Measurements from ENCODE around the gene CBR3.

Gene CBR3

DNA sequence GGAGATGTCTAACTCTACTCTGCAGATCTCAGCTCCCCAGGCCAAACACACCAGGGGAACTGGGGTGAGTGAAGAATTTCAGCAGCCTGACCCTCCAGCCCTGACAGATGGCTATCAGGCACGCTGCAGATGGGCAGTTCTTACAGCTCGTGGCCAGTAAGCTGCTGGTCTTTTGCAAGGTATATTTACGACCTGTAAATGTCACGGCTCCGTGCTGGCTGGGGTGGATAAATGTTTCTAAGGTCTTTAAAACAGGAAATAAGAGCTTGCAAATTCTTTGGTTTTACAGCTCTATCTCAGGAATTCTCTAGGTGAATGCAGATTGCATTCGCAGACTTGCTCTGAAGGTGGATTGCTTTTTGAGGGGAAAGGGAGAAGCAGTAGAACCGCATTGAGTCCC lies 31.8 kb downstream of the CBR3 start:
- Histone ChIP-seq H3K27me3 (ENCODE audit: control insufficient read depth, insufficient read depth, low read length, poor library complexity, severe bottlenecking) (no peaks in the 10 kb centered on the region), H3K4me1 (ENCODE audit: control insufficient read depth, insufficient read depth, low read length) (peaks cover 5% of the 10 kb centered on the region), H3K9me3 (ENCODE audit: control insufficient read depth, low read length) (no peaks in the 10 kb centered on the region), H3K4me3 (ENCODE audit: insufficient read depth, low read depth, low read length) (no peak overlapping the region), H3K36me3 (ENCODE audit: control insufficient read depth, insufficient read depth, low read length) (no peaks in the 10 kb centered on the region), H3K27ac (ENCODE audit: insufficient read depth, low read depth, low read length, poor library complexity, severe bottlenecking) (no peak overlapping the region)
- 89 to 93% methylated on average over 7 of the region's 7 CpGs for WGBS, 2 experiments

DNA sequence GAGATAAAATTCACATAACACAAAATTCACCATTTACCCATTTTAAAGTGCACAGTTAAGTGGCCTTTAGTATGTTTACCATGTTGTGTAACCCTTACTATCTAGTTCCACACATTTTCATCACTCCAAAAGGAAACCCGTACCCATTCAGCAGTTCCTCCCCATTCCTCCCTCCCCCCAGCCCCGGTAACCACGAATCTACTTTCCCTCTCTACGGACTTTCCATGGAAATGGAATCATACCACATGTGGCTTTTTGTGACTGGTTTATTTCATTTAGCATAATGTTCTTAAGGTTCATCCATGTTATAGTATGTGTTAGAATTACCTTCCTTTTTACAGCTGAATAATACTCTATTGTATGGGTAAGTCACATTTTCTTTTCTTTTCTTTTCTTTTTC lies 32.7 kb downstream of the CBR3 start:
- Histone ChIP-seq H3K4me3 (ENCODE audit: insufficient read depth, low read depth, low read length) (no peak overlapping the region), H3K9me3 (ENCODE audit: control insufficient read depth, low read length) (no peaks in the 10 kb centered on the region), H3K36me3 (ENCODE audit: control insufficient read depth, insufficient read depth, low read length) (no peaks in the 10 kb centered on the region), H3K27me3 (ENCODE audit: control insufficient read depth, insufficient read depth, low read length, poor library complexity, severe bottlenecking) (no peaks in the 10 kb centered on the region), H3K4me1 (ENCODE audit: control insufficient read depth, insufficient read depth, low read length) (peaks cover 5% of the 10 kb centered on the region), H3K27ac (ENCODE audit: insufficient read depth, low read depth, low read length, poor library complexity, severe bottlenecking) (no peak overlapping the region)
- WGBS, 2 experiments, result 87 to 100% methylated on average over 3 to 4 of the region's 4 CpGs

DNA sequence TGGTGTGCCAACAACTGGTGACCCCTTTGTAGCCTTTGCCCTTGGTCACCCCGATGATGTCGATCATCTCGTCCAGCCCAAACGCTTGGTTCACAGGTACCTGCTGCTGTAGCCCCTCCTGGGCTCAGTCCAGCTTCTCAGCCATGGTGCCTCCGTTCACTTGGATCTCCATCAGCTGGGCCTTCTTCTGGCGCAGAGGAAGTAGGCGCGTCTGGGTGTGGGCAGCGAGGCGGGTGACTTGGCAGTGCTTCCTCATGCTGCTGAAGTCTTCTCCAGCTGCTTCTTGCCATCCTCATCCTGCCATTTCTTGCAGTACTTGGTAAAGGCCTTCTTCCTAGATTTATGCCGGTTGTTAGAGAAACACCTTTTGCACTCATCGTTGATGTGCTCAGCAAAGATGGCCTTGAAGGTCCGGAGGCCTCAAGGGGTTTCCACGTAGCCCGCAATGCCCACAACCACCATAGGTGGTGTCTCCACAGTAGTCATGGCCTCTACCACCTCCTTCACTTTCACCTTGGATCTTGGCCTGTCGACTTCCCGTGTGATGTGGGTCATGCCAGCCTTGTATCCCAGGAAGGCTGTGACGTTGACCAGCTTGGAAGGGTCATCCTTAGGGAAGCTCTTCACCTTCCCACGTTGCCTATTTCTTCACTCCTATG lies 34.7 kb downstream of the CBR3 start:
- H3K27ac ChIP-seq (ENCODE audit: insufficient read depth, low read depth, low read length, poor library complexity, severe bottlenecking), result no peak overlapping the region
- WGBS, 2 experiments, result 93% methylated on average over 19 of the region's 19 CpGs
- H3K9me3 ChIP-seq (ENCODE audit: control insufficient read depth, low read length), result no peaks in the 10 kb centered on the region
- H3K4me3 ChIP-seq (ENCODE audit: insufficient read depth, low read depth, low read length), result no peak overlapping the region
- H3K36me3 ChIP-seq (ENCODE audit: control insufficient read depth, insufficient read depth, low read length), result no peaks in the 10 kb centered on the region
- H3K27me3 ChIP-seq (ENCODE audit: control insufficient read depth, insufficient read depth, low read length, poor library complexity, severe bottlenecking), result no peaks in the 10 kb centered on the region
- H3K4me1 ChIP-seq (ENCODE audit: control insufficient read depth, insufficient read depth, low read length), result no peaks in the 10 kb centered on the region

DNA sequence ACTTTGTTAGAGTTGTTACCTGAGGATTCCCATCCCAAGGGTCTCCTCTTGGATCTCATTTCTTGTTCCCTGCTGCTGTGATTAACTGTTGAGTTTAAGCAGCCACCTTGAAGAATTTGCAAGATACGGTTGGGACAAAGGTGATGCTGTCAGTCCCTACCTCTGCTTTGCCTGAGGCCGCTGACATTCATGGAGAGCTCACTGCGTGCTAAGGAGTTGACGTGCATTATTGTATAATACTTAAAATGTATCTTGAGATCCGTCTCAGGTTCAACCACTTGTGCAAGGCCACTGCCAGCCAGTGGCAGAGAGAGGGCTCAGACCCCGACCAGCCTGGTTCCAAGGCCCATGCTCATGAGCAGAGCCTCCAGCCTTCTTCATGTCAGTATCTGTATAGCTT lies 35.9 kb downstream of the CBR3 start:
- no peak overlapping the region for H3K27ac ChIP-seq (ENCODE audit: insufficient read depth, low read depth, low read length, poor library complexity, severe bottlenecking)
- H3K36me3 ChIP-seq (ENCODE audit: control insufficient read depth, insufficient read depth, low read length), result no peaks in the 10 kb centered on the region
- H3K4me3 ChIP-seq (ENCODE audit: insufficient read depth, low read depth, low read length), result no peak overlapping the region
- no peaks in the 10 kb centered on the region for H3K4me1 ChIP-seq (ENCODE audit: control insufficient read depth, insufficient read depth, low read length)
- WGBS, 2 experiments, result 93 to 95% methylated on average over 6 of the region's 6 CpGs
- no peaks in the 10 kb centered on the region for H3K9me3 ChIP-seq (ENCODE audit: control insufficient read depth, low read length)
- H3K27me3 ChIP-seq (ENCODE audit: control insufficient read depth, insufficient read depth, low read length, poor library complexity, severe bottlenecking), result no peaks in the 10 kb centered on the region

DNA sequence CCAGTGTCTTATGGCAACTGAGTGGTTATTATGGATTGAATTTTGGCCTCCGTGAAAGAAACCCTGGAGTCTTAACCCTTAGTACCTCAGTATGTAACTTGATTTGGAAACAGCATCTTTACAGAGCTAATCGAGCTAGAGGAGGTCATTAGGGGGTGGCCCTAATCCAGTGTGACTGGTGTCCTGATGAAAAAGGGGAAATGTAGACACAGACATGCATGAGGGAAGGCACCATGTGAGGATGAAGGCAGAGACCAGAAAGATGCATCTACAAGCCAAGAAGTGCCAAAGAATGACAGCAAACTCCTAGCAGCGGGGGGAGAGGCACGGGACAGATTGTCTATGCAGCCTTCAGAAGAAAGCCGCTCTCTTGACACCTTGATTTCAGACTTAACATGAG lies 36.5 kb downstream of the CBR3 start:
- Histone ChIP-seq H3K27ac (ENCODE audit: insufficient read depth, low read depth, low read length, poor library complexity, severe bottlenecking) (no peak overlapping the region), H3K4me1 (ENCODE audit: control insufficient read depth, insufficient read depth, low read length) (no peaks in the 10 kb centered on the region), H3K4me3 (ENCODE audit: insufficient read depth, low read depth, low read length) (no peak overlapping the region), H3K27me3 (ENCODE audit: control insufficient read depth, insufficient read depth, low read length, poor library complexity, severe bottlenecking) (no peaks in the 10 kb centered on the region), H3K36me3 (ENCODE audit: control insufficient read depth, insufficient read depth, low read length) (no peaks in the 10 kb centered on the region), H3K9me3 (ENCODE audit: control insufficient read depth, low read length) (no peaks in the 10 kb centered on the region)
- 94 to 95% methylated on average over 5 of the region's 5 CpGs for WGBS, 2 experiments

DNA sequence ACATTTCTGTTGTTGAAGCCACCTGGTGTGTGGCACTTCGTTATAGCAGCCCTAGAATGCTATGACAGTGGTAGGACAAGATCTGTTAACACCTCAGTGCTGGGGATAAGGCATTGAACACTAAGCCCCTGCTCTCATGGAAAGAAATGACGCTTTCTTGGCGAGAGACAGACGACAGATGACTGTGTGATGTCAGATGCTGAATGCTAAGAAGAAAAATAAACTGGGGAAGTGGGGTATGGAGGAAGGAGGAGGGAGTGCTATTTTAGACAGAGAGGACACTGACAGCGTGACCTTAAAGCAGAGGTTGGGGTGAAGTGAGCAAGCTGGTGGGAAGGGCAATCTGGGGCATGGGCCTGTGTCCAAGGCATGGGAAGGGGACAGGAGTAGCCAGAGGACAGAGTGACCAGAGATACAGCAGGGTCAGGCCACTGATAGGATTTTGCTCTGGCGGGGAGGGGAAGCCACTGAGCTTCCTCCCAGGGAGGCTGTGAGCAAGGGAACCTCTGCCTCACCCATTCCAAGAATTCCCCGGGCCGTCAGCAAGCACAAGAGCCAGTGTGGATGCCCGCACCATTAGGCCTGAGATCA lies 37.0 kb downstream of the CBR3 start:
- H3K9me3 ChIP-seq (ENCODE audit: control insufficient read depth, low read length), result no peaks in the 10 kb centered on the region
- no peaks in the 10 kb centered on the region for H3K4me1 ChIP-seq (ENCODE audit: control insufficient read depth, insufficient read depth, low read length)
- H3K4me3 ChIP-seq (ENCODE audit: insufficient read depth, low read depth, low read length), result no peak overlapping the region
- H3K27me3 ChIP-seq (ENCODE audit: control insufficient read depth, insufficient read depth, low read length, poor library complexity, severe bottlenecking), result no peaks in the 10 kb centered on the region
- no peaks in the 10 kb centered on the region for H3K36me3 ChIP-seq (ENCODE audit: control insufficient read depth, insufficient read depth, low read length)
- no peak overlapping the region for H3K27ac ChIP-seq (ENCODE audit: insufficient read depth, low read depth, low read length, poor library complexity, severe bottlenecking)
- 92 to 93% methylated on average over 9 of the region's 9 CpGs for WGBS, 2 experiments

DNA sequence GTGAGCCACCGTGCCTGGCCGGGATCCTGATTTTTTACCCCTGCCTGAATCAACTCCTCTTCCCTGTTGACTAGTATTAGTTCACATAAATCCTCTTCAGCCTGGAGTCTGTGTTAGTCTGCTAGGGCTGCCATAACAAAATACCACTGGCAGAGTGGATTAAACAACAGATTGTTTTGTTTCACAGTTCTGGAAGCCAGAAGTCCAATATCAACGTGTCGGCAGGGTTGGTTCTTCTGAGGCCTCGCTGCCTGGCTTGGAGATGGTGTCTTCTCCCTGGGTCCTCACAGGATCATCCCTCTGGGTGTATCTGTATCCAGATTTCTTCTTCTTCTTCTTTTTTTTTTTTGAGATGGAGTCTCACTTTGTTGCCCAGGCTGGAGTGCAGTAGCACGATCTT lies 39.9 kb downstream of the CBR3 start:
- no peaks in the 10 kb centered on the region for H3K27me3 ChIP-seq (ENCODE audit: control insufficient read depth, insufficient read depth, low read length, poor library complexity, severe bottlenecking)
- no peaks in the 10 kb centered on the region for H3K9me3 ChIP-seq (ENCODE audit: control insufficient read depth, low read length)
- 96 to 97% methylated on average over 6 of the region's 6 CpGs for WGBS, 2 experiments

DNA sequence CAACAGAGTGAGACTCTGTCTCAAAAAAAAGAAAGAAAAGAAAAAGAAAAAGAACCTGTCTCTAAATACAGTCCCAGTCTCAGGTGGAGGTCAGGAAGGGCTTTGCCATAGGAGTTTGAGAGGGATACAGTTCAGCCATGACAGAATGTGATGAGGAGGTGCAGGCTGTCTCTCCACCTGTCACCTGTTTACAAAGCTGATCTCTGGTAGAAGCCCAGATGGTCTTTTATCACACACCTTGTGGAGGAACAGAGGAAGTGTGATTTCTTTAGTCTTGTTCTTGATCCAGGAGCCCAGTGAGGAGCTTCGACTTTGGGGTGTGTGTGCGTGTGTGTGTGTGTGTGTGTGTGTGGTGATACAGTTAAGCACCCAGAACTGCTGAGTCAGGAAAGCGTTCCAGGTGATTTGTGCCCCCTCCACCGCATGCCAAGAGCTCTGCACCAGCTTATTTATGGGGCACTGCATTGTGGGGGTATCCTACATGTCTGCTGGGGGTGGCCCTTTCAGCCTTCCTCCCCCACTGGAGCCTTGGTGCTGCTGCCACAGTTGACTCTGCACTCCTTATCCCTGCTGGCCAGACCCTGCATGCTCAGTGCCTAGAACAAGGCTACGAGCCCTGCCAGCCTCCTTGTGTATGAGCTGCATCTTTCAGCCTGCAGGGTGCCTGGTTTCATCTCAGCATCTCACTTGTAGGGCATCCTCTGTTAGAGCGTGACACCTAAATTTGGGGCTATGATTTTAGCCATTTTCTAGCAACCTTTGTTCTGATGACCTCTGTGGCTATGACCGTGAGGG lies 41.1 kb downstream of the CBR3 start:
- Histone ChIP-seq H3K4me1 (ENCODE audit: control insufficient read depth, insufficient read depth, low read length) (no peaks in the 10 kb centered on the region), H3K36me3 (ENCODE audit: control insufficient read depth, insufficient read depth, low read length) (no peaks in the 10 kb centered on the region), H3K27ac (ENCODE audit: insufficient read depth, low read depth, low read length, poor library complexity, severe bottlenecking) (no peak overlapping the region), H3K4me3 (ENCODE audit: insufficient read depth, low read depth, low read length) (no peak overlapping the region), H3K9me3 (ENCODE audit: control insufficient read depth, low read length) (no peaks in the 10 kb centered on the region), H3K27me3 (ENCODE audit: control insufficient read depth, insufficient read depth, low read length, poor library complexity, severe bottlenecking) (no peaks in the 10 kb centered on the region)
- WGBS, 2 experiments, result 91 to 92% methylated on average over 7 of the region's 7 CpGs

More for the DNA sequence above, 39.9 kb downstream of the CBR3 start:
- no peak overlapping the region for H3K4me3 ChIP-seq (ENCODE audit: insufficient read depth, low read depth, low read length)
- H3K36me3 ChIP-seq (ENCODE audit: control insufficient read depth, insufficient read depth, low read length), result no peaks in the 10 kb centered on the region
- no peak overlapping the region for H3K27ac ChIP-seq (ENCODE audit: insufficient read depth, low read depth, low read length, poor library complexity, severe bottlenecking)
- H3K4me1 ChIP-seq (ENCODE audit: control insufficient read depth, insufficient read depth, low read length), result no peaks in the 10 kb centered on the region

DNA sequence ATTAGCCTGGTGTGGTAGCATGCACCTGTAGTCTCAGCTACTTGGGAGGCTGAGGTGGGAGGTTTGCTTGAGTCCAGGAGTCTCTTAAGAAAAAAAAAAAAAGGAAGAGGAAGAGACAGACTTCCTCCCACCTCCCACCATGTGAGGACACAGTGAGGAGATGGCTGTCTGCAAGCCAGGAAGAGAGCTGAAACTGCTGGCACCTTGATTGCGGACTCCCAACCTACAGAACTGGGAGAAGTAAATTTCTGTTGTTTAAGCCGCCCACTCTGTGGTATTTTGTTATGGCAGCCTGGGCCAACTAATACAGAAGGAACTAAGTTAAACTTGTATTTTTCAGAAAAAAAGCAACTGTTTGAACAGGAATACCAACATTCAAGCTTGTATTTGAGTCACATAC lies 43.5 kb downstream of the CBR3 start:
- no peak overlapping the region for H3K27ac ChIP-seq (ENCODE audit: insufficient read depth, low read depth, low read length, poor library complexity, severe bottlenecking)
- H3K9me3 ChIP-seq (ENCODE audit: control insufficient read depth, low read length), result no peaks in the 10 kb centered on the region
- no peaks in the 10 kb centered on the region for H3K36me3 ChIP-seq (ENCODE audit: control insufficient read depth, insufficient read depth, low read length)
- H3K4me3 ChIP-seq (ENCODE audit: insufficient read depth, low read depth, low read length), result no peak overlapping the region
- H3K27me3 ChIP-seq (ENCODE audit: control insufficient read depth, insufficient read depth, low read length, poor library complexity, severe bottlenecking), result no peaks in the 10 kb centered on the region
- WGBS, 2 experiments, result 97 to 100% methylated on average over 2 of the region's 2 CpGs
- H3K4me1 ChIP-seq (ENCODE audit: control insufficient read depth, insufficient read depth, low read length), result no peaks in the 10 kb centered on the region

DNA sequence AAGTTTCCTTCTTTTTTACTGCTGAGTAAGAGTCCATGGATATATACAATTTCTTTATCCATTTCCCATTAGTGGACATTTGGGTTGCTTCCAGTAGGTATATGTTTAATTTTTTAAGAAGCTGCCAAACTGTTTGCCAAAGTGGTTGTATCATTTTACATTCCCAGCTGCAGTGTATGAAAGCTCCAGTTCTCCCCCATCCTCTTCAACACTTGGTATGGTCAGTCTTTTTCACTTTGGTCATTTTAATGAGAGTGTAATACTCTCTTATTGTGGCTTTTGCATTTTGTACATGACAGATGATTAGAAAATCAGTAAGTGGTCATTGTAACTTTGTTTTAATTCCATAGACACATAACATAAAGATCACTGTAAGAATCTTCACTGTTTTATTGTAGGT lies 44.3 kb downstream of the CBR3 start:
- Histone ChIP-seq H3K27me3 (ENCODE audit: control insufficient read depth, insufficient read depth, low read length, poor library complexity, severe bottlenecking) (no peaks in the 10 kb centered on the region), H3K36me3 (ENCODE audit: control insufficient read depth, insufficient read depth, low read length) (no peaks in the 10 kb centered on the region), H3K4me1 (ENCODE audit: control insufficient read depth, insufficient read depth, low read length) (no peaks in the 10 kb centered on the region), H3K4me3 (ENCODE audit: insufficient read depth, low read depth, low read length) (no peak overlapping the region), H3K9me3 (ENCODE audit: control insufficient read depth, low read length) (no peaks in the 10 kb centered on the region), H3K27ac (ENCODE audit: insufficient read depth, low read depth, low read length, poor library complexity, severe bottlenecking) (no peak overlapping the region)

Measured in ectodermal cell (in vitro differentiated cells).